ENCODE results near the gene PGP.
"Not testable (repeated sequence)": the region's sequence is repeated elsewhere in the genome, so short reads cannot be mapped to it uniquely, and the experiment has no call there.

Gene PGP

DNA sequence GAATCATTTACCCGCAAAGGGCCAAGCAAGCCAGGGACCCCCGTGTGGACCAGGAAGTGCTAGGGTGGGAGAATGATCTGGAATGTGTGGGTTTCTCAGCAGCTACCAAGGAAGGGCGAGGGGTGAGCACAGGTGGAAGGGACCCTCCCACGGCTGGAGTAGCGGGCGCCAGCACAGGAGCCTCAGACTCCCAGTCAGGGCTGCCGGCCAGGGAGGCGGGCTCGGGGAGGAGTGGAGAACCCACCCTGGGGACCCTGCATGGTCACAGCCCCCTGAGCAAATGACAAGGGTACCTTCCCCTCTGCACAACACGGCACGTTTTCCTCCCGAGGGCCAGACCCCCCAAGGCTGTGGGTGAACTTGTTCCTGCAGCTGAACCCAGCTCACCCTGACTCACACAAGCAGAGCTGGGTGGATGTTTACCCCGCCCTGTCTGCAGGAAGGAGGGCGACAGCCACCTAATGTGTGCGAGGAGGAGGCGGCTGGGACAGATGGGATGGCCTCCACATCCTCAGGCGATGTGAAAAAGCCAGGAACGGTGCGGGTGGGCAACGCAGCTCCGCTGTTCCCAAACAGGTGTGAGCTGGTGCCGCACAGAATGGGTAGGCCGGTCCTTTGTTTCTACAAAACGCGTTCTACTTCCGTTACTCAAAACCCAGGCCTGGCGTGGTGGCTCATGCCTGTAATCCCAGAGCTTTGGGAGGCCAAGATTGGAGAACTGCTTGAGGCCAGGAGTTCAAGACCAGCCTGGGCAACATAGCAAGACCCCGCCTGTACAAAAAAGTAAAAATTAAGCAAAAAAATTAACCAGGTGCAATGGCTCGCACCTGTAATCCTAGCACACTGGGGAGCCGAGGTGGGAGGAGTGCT is 30.5 kb upstream of the PGP start:
- H3K27me3 ChIP-seq (ENCODE audit: control insufficient read depth, insufficient read depth, low read length), result no peaks in the 10 kb centered on the region
- H3K9ac ChIP-seq (ENCODE audit: low read depth, low read length), result no peak overlapping the region

GRCh38 chr16:2244301-2244700 is 29.7 kb upstream of the PGP start:
- Histone ChIP-seq H3K27me3 (ENCODE audit: control insufficient read depth, insufficient read depth, low read length) (no peaks in the 10 kb centered on the region), H3K4me1 (ENCODE audit: control insufficient read depth, insufficient read depth, low read length) (no peaks in the 10 kb centered on the region), H3K9ac (ENCODE audit: low read depth, low read length) (no peak overlapping the region), H3K36me3 (ENCODE audit: control insufficient read depth, insufficient read depth, low read length) (peaks cover 41% of the 10 kb centered on the region), H3K9me3 (ENCODE audit: control insufficient read depth, insufficient read depth, low read length) (no peaks in the 10 kb centered on the region), H3K4me3 (ENCODE audit: low read depth, low read length) (no peak overlapping the region)

More for the DNA sequence above, 30.5 kb upstream of the PGP start:
- Histone ChIP-seq H3K9me3 (ENCODE audit: control insufficient read depth, insufficient read depth, low read length) (no peaks in the 10 kb centered on the region), H3K4me3 (ENCODE audit: low read depth, low read length) (no peak overlapping the region), H3K36me3 (ENCODE audit: control insufficient read depth, insufficient read depth, low read length) (peaks cover 41% of the 10 kb centered on the region), H3K4me1 (ENCODE audit: control insufficient read depth, insufficient read depth, low read length) (no peaks in the 10 kb centered on the region)

DNA sequence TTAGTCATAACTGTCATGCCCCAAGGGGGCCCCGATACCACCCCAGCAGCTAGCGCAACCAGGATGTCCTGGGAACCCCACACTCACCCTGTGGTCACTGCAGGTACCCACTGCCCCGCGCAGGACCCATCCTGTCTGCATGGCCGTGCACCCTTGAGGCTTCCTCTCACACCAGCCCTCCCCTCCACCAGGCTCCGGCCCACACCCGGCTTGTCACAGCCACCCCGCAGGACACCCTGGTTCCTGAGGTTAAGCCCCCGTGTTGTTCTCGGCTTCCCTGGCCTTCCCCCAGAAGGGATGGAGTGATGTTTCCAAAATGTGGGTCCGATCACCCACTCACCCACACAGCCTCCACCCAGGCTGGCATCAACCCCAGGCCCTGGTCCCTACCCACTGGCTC is 29.1 kb upstream of the PGP start:
- H3K9me3 ChIP-seq (ENCODE audit: control insufficient read depth, insufficient read depth, low read length), result no peaks in the 10 kb centered on the region
- H3K4me1 ChIP-seq (ENCODE audit: control insufficient read depth, insufficient read depth, low read length), result no peaks in the 10 kb centered on the region
- H3K9ac ChIP-seq (ENCODE audit: low read depth, low read length), result no peak overlapping the region
- H3K4me3 ChIP-seq (ENCODE audit: low read depth, low read length), result no peak overlapping the region
- H3K27me3 ChIP-seq (ENCODE audit: control insufficient read depth, insufficient read depth, low read length), result no peaks in the 10 kb centered on the region
- peaks cover 38% of the 10 kb centered on the region for H3K36me3 ChIP-seq (ENCODE audit: control insufficient read depth, insufficient read depth, low read length)

DNA sequence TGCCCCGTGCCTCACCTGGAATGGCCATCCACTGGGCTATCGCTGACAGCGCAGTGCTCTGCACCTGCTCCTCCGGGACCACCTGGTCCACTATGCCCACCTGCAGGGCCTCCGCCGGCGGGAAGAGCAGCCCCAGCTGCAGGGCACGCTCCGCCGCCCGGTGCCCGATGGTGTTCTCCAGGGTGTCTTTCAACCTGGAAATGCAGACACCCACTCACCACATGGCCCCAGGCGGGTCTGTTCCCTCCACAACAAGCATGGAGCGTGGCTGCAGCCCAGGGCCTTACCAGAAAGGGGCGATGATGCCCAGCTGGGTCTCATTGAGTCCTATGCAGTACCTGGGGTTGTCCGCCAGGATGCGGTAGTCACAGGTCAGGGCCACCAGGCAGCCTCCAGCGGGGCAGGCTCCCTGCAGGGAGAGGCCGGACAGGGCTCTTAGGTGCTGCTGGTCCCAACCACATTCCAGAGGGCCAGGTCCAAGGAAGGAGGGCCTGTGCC is 28.4 kb upstream of the PGP start:
- Histone ChIP-seq H3K36me3 (ENCODE audit: control insufficient read depth, insufficient read depth, low read length) (peaks cover 38% of the 10 kb centered on the region), H3K27me3 (ENCODE audit: control insufficient read depth, insufficient read depth, low read length) (no peaks in the 10 kb centered on the region), H3K9ac (ENCODE audit: low read depth, low read length) (no peak overlapping the region), H3K9me3 (ENCODE audit: control insufficient read depth, insufficient read depth, low read length) (no peaks in the 10 kb centered on the region), H3K4me1 (ENCODE audit: control insufficient read depth, insufficient read depth, low read length) (no peaks in the 10 kb centered on the region), H3K4me3 (ENCODE audit: low read depth, low read length) (no peak overlapping the region)

DNA sequence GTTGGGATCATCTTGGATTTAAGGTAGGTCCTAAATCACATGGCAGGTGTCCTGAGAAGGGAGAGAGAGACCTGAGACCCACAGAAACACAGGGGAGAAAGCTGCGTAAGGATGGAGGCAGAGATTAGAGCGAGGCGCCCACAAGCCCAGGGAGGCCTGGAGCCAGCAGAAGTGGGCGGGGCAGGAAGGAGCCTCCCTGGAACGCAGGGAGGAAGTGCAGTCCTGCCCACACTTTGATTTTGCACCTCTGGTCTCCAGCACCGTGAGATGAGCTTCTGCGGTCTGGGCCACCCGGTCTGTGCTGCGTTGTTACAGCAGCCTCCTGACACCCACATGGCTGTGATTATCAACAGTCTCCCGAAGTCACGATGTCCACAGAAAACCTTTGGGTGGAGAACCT is 28.0 kb upstream of the PGP start:
- Histone ChIP-seq H3K36me3 (ENCODE audit: control insufficient read depth, insufficient read depth, low read length) (peaks cover 38% of the 10 kb centered on the region), H3K4me3 (ENCODE audit: low read depth, low read length) (no peak overlapping the region), H3K4me1 (ENCODE audit: control insufficient read depth, insufficient read depth, low read length) (no peaks in the 10 kb centered on the region), H3K27me3 (ENCODE audit: control insufficient read depth, insufficient read depth, low read length) (peaks cover under 1% of the 10 kb centered on the region), H3K9ac (ENCODE audit: low read depth, low read length) (no peak overlapping the region), H3K9me3 (ENCODE audit: control insufficient read depth, insufficient read depth, low read length) (no peaks in the 10 kb centered on the region)

GRCh38 chr16:2240331-2240730 is 25.7 kb upstream of the PGP start:
- peaks cover 34% of the 10 kb centered on the region for H3K36me3 ChIP-seq (ENCODE audit: control insufficient read depth, insufficient read depth, low read length)
- not testable (repeated sequence) for H3K4me1 ChIP-seq (ENCODE audit: control insufficient read depth, insufficient read depth, low read length); H3K27me3 ChIP-seq (ENCODE audit: control insufficient read depth, insufficient read depth, low read length); H3K4me3 ChIP-seq (ENCODE audit: low read depth, low read length); H3K9ac ChIP-seq (ENCODE audit: low read depth, low read length); H3K9me3 ChIP-seq (ENCODE audit: control insufficient read depth, insufficient read depth, low read length)

GRCh38 chr16:2238838-2239675 is 24.4 kb upstream of the PGP start:
- peaks cover 3% of the 10 kb centered on the region for H3K27me3 ChIP-seq (ENCODE audit: control insufficient read depth, insufficient read depth, low read length)
- no peak overlapping the region for H3K4me3 ChIP-seq (ENCODE audit: low read depth, low read length)
- peaks cover 32% of the 10 kb centered on the region for H3K36me3 ChIP-seq (ENCODE audit: control insufficient read depth, insufficient read depth, low read length)
- no peaks in the 10 kb centered on the region for H3K4me1 ChIP-seq (ENCODE audit: control insufficient read depth, insufficient read depth, low read length)
- H3K9ac ChIP-seq (ENCODE audit: low read depth, low read length), result no peak overlapping the region
- H3K9me3 ChIP-seq (ENCODE audit: control insufficient read depth, insufficient read depth, low read length), result no peaks in the 10 kb centered on the region

- Histone ChIP-seq H3K9me3 (ENCODE audit: control insufficient read depth, insufficient read depth, low read length) (no peaks in the 10 kb centered on the region), H3K36me3 (ENCODE audit: control insufficient read depth, insufficient read depth, low read length) (peaks cover 31% of the 10 kb centered on the region), H3K4me3 (ENCODE audit: low read depth, low read length) (peak overlapping the region; percentile 46), H3K9ac (ENCODE audit: low read depth, low read length) (no peak overlapping the region), H3K27me3 (ENCODE audit: control insufficient read depth, insufficient read depth, low read length) (peaks cover 3% of the 10 kb centered on the region), H3K4me1 (ENCODE audit: control insufficient read depth, insufficient read depth, low read length) (no peaks in the 10 kb centered on the region)
Measured at GRCh38 chr16:2238150-2238837, 23.7 kb upstream of the PGP start.

DNA sequence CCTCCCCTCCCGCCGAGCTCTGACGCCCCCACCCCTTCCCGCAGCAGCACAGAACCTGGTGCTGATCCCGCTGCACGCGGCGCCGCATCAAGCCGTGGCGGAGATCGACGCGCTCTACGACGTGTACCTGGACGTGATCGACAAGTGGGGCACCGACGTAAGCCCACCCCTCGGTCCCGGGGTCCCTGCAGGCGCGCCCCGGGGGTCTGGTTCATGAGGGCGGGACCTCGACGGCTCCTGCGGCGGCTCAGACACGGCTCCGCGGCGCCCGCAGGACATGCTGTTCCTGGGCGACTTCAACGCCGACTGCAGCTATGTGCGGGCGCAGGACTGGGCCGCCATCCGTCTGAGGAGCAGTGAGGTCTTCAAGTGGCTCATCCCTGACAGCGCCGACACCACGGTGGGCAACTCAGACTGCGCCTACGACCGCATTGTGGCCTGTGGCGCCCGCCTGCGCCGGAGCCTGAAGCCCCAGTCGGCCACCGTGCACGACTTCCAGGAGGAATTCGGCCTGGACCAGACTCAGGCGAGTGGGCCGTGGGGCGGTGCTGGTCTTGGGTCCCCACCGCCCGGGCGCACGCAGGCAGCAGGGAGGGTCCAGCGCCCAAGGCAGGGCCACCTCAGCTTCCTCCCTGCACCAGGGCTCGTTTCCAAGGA is 23.0 kb upstream of the PGP start:
- no peak overlapping the region for H3K9ac ChIP-seq (ENCODE audit: low read depth, low read length)
- H3K4me1 ChIP-seq (ENCODE audit: control insufficient read depth, insufficient read depth, low read length), result no peaks in the 10 kb centered on the region

DNA sequence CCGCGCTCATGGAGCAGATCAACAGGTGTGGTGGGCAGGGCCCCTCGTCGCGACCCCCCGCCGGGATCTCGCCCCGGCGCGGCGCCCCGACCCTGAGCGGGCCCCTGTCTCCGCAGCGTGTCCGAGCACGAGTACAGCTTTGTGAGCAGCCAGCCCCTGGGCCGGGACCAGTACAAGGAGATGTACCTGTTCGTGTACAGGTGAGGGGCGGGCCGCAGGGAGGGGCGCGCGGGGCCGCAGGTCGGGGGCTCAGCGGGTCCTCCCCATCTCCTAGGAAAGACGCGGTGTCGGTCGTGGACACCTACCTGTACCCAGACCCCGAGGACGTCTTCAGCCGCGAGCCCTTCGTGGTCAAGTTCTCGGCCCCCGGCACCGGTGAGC is 22.5 kb upstream of the PGP start:
- no peak overlapping the region for H3K9ac ChIP-seq (ENCODE audit: low read depth, low read length)
- peaks cover 3% of the 10 kb centered on the region for H3K27me3 ChIP-seq (ENCODE audit: control insufficient read depth, insufficient read depth, low read length)
- no peaks in the 10 kb centered on the region for H3K4me1 ChIP-seq (ENCODE audit: control insufficient read depth, insufficient read depth, low read length)
- peak overlapping the region; percentile 31 for H3K4me3 ChIP-seq (ENCODE audit: low read depth, low read length)
- no peaks in the 10 kb centered on the region for H3K9me3 ChIP-seq (ENCODE audit: control insufficient read depth, insufficient read depth, low read length)
- peaks cover 35% of the 10 kb centered on the region for H3K36me3 ChIP-seq (ENCODE audit: control insufficient read depth, insufficient read depth, low read length)

More for the DNA sequence above, 23.0 kb upstream of the PGP start:
- H3K36me3 ChIP-seq (ENCODE audit: control insufficient read depth, insufficient read depth, low read length), result peaks cover 30% of the 10 kb centered on the region
- peak overlapping the region; percentile 46 for H3K4me3 ChIP-seq (ENCODE audit: low read depth, low read length)
- peaks cover 3% of the 10 kb centered on the region for H3K27me3 ChIP-seq (ENCODE audit: control insufficient read depth, insufficient read depth, low read length)
- no peaks in the 10 kb centered on the region for H3K9me3 ChIP-seq (ENCODE audit: control insufficient read depth, insufficient read depth, low read length)

Data from iPS-15b (cell line).